H1 (cell line): ENCODE measurements around the gene ARID2. TPM values are rescaled to one million over a fixed set of nuclear protein-coding genes. Genes with fewer than 3 reads are reported as not detected.

Experiments used
- CBX5 ChIP-seq: fragments of 300-800, 300-1000 bp; sonication (generic); IDR thresholded peaks from 2 replicates; pipeline ENCODE4 v1.7.1; 2016; ENCODE audit warnings: antibody characterized with exemption, low read length, low read depth
- FOSL1 ChIP-seq: IDR thresholded peaks from 2 replicates; pipeline ENCODE4 v1.6.1; 2011; ENCODE audit warnings: mild to moderate bottlenecking, low read depth, low read length, moderate library complexity; ENCODE audit not compliant: insufficient read depth
- GTF2F1 ChIP-seq: IDR thresholded peaks from 2 replicates; pipeline ENCODE4 v1.6.1; 2012; ENCODE audit warnings: low read depth, low read length, improper control_type of control experiment, borderline replicate concordance
- SAP30 ChIP-seq: fragments of 300-600 bp; sonication (generic); IDR thresholded peaks from 2 replicates; pipeline ENCODE4 v1.7.1; 2012; ENCODE audit warnings: low read length, moderate library complexity, mild to moderate bottlenecking, inconsistent platforms; ENCODE audit not compliant: insufficient read depth, insufficient replicate concordance
- polyA plus RNA-seq, 7 experiments: library from polyadenylated mRNA; depleted of rRNA in 3 of 7; stranded (reverse) in 5 of 7; unstranded in 2 of 7; fragments of >200 nt in 5 of 7; fragments of 200-250 nt in 2 of 7; gene quantifications; 1 replicate in 5 of 7; 2 replicates in 1 of 7; 4 replicates in 1 of 7; pipeline versions ENCODE4 v1.2.1 to v1.2.3, GENCODE V29; 2011 to 2013; ENCODE audit warnings: missing spikeins in 2 of 7, mixed read lengths in 2 of 7
- total RNA-seq: library from RNA; stranded (reverse); fragmentation: NEBNext Ultra II Directional; extraction: Animal tissue kit (Norgen Biotek cat#: 25700); gene quantifications from 2 replicates; pipeline ENCODE4 v1.2.1, GENCODE V29; 2021
- TF ChIP-seq, protein P1 (sequence below): fragments of 300-600 bp; sonication (generic); IDR thresholded peaks from 2 replicates; pipeline ENCODE4 v1.7.1; 2012; ENCODE audit warnings: low read length, moderate library complexity, mild to moderate bottlenecking, inconsistent platforms; ENCODE audit not compliant: insufficient replicate concordance
- TF ChIP-seq, protein P2 (sequence below): IDR thresholded peaks from 2 replicates; pipeline ENCODE4 v1.6.1; 2011; ENCODE audit warnings: low read length, improper control_type of control experiment

Gene ARID2
- total and polyA plus RNA-seq, 2 of the 8 experiments (the other 6 are each of a cell fraction or from before 2014, with no cell fraction given) = 32.0 to 45.2 TPM

DNA sequence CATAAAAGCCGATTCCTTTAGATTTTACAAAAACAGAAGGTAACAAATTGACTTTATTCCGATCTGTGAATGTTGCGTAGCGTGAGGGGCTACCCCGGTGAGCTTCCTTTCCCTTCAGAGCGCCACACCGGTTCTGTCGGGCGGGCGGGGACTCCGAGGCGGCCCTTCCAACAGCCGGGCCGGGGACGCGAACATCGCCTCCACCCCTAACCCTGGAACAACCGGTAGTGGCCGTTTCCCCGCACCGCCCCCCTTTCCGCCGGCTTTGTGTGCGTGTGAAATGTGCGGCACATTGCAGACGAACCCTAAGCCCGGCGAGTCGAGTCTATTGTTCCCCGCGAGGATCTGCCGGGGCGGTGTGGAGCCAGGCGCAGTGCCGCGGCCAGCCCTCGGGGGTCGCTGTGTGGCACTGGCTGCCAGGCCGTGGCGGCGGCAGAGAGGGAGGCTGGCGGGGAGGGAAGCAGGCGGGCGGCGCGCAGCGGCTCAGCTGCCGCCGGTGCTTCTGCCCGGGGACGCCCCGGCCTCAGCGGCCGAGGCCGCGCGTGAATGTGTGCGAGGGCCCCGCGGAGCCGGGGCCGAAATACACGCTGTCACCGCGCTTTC is 775 bp upstream of the ARID2 start (continued):
- TF ChIP-seq, protein P1, sequence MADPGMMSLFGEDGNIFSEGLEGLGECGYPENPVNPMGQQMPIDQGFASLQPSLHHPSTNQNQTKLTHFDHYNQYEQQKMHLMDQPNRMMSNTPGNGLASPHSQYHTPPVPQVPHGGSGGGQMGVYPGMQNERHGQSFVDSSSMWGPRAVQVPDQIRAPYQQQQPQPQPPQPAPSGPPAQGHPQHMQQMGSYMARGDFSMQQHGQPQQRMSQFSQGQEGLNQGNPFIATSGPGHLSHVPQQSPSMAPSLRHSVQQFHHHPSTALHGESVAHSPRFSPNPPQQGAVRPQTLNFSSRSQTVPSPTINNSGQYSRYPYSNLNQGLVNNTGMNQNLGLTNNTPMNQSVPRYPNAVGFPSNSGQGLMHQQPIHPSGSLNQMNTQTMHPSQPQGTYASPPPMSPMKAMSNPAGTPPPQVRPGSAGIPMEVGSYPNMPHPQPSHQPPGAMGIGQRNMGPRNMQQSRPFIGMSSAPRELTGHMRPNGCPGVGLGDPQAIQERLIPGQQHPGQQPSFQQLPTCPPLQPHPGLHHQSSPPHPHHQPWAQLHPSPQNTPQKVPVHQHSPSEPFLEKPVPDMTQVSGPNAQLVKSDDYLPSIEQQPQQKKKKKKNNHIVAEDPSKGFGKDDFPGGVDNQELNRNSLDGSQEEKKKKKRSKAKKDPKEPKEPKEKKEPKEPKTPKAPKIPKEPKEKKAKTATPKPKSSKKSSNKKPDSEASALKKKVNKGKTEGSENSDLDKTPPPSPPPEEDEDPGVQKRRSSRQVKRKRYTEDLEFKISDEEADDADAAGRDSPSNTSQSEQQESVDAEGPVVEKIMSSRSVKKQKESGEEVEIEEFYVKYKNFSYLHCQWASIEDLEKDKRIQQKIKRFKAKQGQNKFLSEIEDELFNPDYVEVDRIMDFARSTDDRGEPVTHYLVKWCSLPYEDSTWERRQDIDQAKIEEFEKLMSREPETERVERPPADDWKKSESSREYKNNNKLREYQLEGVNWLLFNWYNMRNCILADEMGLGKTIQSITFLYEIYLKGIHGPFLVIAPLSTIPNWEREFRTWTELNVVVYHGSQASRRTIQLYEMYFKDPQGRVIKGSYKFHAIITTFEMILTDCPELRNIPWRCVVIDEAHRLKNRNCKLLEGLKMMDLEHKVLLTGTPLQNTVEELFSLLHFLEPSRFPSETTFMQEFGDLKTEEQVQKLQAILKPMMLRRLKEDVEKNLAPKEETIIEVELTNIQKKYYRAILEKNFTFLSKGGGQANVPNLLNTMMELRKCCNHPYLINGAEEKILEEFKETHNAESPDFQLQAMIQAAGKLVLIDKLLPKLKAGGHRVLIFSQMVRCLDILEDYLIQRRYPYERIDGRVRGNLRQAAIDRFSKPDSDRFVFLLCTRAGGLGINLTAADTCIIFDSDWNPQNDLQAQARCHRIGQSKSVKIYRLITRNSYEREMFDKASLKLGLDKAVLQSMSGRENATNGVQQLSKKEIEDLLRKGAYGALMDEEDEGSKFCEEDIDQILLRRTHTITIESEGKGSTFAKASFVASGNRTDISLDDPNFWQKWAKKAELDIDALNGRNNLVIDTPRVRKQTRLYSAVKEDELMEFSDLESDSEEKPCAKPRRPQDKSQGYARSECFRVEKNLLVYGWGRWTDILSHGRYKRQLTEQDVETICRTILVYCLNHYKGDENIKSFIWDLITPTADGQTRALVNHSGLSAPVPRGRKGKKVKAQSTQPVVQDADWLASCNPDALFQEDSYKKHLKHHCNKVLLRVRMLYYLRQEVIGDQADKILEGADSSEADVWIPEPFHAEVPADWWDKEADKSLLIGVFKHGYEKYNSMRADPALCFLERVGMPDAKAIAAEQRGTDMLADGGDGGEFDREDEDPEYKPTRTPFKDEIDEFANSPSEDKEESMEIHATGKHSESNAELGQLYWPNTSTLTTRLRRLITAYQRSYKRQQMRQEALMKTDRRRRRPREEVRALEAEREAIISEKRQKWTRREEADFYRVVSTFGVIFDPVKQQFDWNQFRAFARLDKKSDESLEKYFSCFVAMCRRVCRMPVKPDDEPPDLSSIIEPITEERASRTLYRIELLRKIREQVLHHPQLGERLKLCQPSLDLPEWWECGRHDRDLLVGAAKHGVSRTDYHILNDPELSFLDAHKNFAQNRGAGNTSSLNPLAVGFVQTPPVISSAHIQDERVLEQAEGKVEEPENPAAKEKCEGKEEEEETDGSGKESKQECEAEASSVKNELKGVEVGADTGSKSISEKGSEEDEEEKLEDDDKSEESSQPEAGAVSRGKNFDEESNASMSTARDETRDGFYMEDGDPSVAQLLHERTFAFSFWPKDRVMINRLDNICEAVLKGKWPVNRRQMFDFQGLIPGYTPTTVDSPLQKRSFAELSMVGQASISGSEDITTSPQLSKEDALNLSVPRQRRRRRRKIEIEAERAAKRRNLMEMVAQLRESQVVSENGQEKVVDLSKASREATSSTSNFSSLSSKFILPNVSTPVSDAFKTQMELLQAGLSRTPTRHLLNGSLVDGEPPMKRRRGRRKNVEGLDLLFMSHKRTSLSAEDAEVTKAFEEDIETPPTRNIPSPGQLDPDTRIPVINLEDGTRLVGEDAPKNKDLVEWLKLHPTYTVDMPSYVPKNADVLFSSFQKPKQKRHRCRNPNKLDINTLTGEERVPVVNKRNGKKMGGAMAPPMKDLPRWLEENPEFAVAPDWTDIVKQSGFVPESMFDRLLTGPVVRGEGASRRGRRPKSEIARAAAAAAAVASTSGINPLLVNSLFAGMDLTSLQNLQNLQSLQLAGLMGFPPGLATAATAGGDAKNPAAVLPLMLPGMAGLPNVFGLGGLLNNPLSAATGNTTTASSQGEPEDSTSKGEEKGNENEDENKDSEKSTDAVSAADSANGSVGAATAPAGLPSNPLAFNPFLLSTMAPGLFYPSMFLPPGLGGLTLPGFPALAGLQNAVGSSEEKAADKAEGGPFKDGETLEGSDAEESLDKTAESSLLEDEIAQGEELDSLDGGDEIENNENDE = no peak
- TF ChIP-seq CBX5 = no peak
- no peak for TF ChIP-seq SAP30
- no peak for TF ChIP-seq FOSL1
- TF ChIP-seq, protein P2, sequence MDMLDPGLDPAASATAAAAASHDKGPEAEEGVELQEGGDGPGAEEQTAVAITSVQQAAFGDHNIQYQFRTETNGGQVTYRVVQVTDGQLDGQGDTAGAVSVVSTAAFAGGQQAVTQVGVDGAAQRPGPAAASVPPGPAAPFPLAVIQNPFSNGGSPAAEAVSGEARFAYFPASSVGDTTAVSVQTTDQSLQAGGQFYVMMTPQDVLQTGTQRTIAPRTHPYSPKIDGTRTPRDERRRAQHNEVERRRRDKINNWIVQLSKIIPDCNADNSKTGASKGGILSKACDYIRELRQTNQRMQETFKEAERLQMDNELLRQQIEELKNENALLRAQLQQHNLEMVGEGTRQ = no peak
- 0 out of 2 replicates have a peak, but pooled peaks have one; percentile 33 for TF ChIP-seq GTF2F1
